HCT116 (cell line): ENCODE results near the gene HTR7. TPM values are rescaled to one million over a fixed set of nuclear protein-coding genes. Genes with fewer than 3 reads are reported as not detected.
"Not testable (repeated sequence)": the region's sequence is repeated elsewhere in the genome, so short reads cannot be mapped to it uniquely, and the experiment has no call there.

Source experiments
- ATAC-seq: fragments of 200-7000 bp; cut with Tn5 transposase; 2 replicates; pipeline ENCODE4 v1.9.1; 2020; ENCODE audit warnings: mild to moderate bottlenecking, moderate library complexity
- BruUV-seq: library from RNA; stranded (reverse); fragments of 400-500 nt; replicated peaks from 2 replicates; lab custom pipeline; 2021; lab: Mats Ljungman, UMichigan
- CTCF ChIA-PET: fragments of 300-600 bp; sonication (Branson Sonifier 250); formaldehyde crosslinking; loops from one replicate; lab custom pipeline; 2021; ENCODE audit warnings: antibody characterized with exemption; lab: Charles Lee
- POLR2A ChIA-PET: fragments of 300-600, 350-600 bp; sonication (Branson Sonifier 250); formaldehyde crosslinking; loops from one replicate; lab custom pipeline; 2021; ENCODE audit warnings: antibody characterized with exemption; lab: Charles Lee
- RAD21 ChIA-PET, 2 experiments: fragments of 300-600 bp; sonication (Branson Sonifier 250); formaldehyde crosslinking; loops; one replicate each; lab custom pipeline; 2023; ENCODE audit warnings: low total read pairs in 2 of 2; ENCODE audit not compliant: uncharacterized antibody in 2 of 2, unreplicated experiment in 2 of 2, low non-redundant PET in 1 of 2; lab: Charles Lee
- DNase-seq: peaks from one replicate; pipeline ENCODE4 v3.0.0-alpha.2; 2010; ENCODE audit warnings: low read depth, low spot score
- H2AFZ ChIP-seq: fragments of 200-600 bp; shearing (Covaris generic), sonication (generic); 2 replicates; pipeline ENCODE4 v1.6.1; 2017; ENCODE audit warnings: low read depth, mixed run types, mixed read lengths, antibody characterized with exemption, low read length; ENCODE audit not compliant: poor library complexity, severe bottlenecking
- H3K27ac ChIP-seq: 2 replicates; pipeline ENCODE4 v1.5.1; 2012; ENCODE audit warnings: low read depth, low read length
- H3K27me3 ChIP-seq: fragments of 200-600 bp; sonication (generic); 2 replicates; pipeline ENCODE4 v1.6.1; 2016; ENCODE audit warnings: mixed run types, low read length, mixed read lengths; ENCODE audit not compliant: insufficient read depth
- H3K36me3 ChIP-seq, 2 experiments: fragments of 200-500 bp in 1 of 2; fragments of 200-600 bp in 1 of 2; sonication (Bioruptor generic) in 1 of 2; sonication (generic) in 1 of 2; 2 replicates each; pipeline versions ENCODE4 v1.5.1 to v1.6.1; 2014 to 2016; ENCODE audit warnings: low read length in 2 of 2, inconsistent platforms in 1 of 2, mixed read lengths in 1 of 2, mixed run types in 1 of 2; ENCODE audit not compliant: insufficient read depth in 2 of 2, control insufficient read depth in 1 of 2
- H3K4me1 ChIP-seq, 2 experiments: fragments of 200-600 bp in 1 of 2; sonication (generic) in 1 of 2; 2 replicates each; pipeline versions ENCODE4 v1.5.1 to v1.6.1; 2012 to 2017; ENCODE audit warnings: low read length in 2 of 2, inconsistent platforms in 1 of 2, mild to moderate bottlenecking in 1 of 2, mixed read lengths in 1 of 2, mixed run types in 1 of 2, moderate library complexity in 1 of 2; ENCODE audit not compliant: insufficient read depth in 2 of 2, control insufficient read depth in 1 of 2
- H3K4me2 ChIP-seq: fragments of 200-600 bp; sonication (generic); 2 replicates; pipeline ENCODE4 v1.6.1; 2017; ENCODE audit warnings: mixed run types, low read length, mixed read lengths
- H3K4me3 ChIP-seq, 2 experiments: fragments of 200-600 bp in 1 of 2; sonication (generic) in 1 of 2; replicated peaks in 1 of 2; 2 replicates each; pipeline ENCODE4 v1.5.1; 2011 to 2016; ENCODE audit warnings: low read length in 2 of 2, control low read depth in 1 of 2, low read depth in 1 of 2, mild to moderate bottlenecking in 1 of 2, mixed read lengths in 1 of 2, mixed run types in 1 of 2
- H3K79me2 ChIP-seq: fragments of 200-600 bp; sonication (generic); 2 replicates; pipeline ENCODE4 v1.6.1; 2017; ENCODE audit warnings: mild to moderate bottlenecking, mixed run types, low read length, moderate library complexity, mixed read lengths; ENCODE audit not compliant: insufficient read depth
- H3K9ac ChIP-seq: fragments of 200-600 bp; sonication (generic); 2 replicates; pipeline ENCODE4 v1.6.1; 2016; ENCODE audit warnings: low read length, mixed read lengths
- H3K9me2 ChIP-seq: fragments of 200-600 bp; sonication (generic), shearing (Covaris generic); 2 replicates; pipeline ENCODE4 v1.6.1; 2017; ENCODE audit warnings: mixed run types, mild to moderate bottlenecking, moderate library complexity; ENCODE audit not compliant: insufficient read depth
- H3K9me3 ChIP-seq, 2 experiments: fragments of 200-500 bp in 1 of 2; fragments of 200-600 bp in 1 of 2; sonication (Bioruptor generic) in 1 of 2; sonication (generic) in 1 of 2; 2 replicates each; pipeline ENCODE4 v1.6.1; 2014 to 2017; ENCODE audit warnings: low read length in 2 of 2, mixed read lengths in 2 of 2, inconsistent platforms in 1 of 2, low read depth in 1 of 2, mild to moderate bottlenecking in 1 of 2, mixed run types in 1 of 2, moderate library complexity in 1 of 2; ENCODE audit not compliant: control insufficient read depth in 1 of 2, insufficient read depth in 1 of 2
- H4K20me1 ChIP-seq: fragments of 200-600 bp; sonication (generic), shearing (Covaris generic); 2 replicates; pipeline ENCODE4 v1.6.1; 2017; ENCODE audit warnings: mixed run types, mild to moderate bottlenecking, moderate library complexity; ENCODE audit not compliant: insufficient read depth
- CTCF ChIP-seq, 3 experiments: fragments of 200-600 bp in 1 of 3; sonication (generic) in 1 of 3; IDR thresholded peaks in 2 of 3; conservative IDR thresholded peaks in 1 of 3; 2 replicates each; pipeline ENCODE4 v1.5.1; 2012 to 2017; ENCODE audit warnings: low read depth in 2 of 3, low read length in 2 of 3, antibody characterized with exemption in 1 of 3, borderline replicate concordance in 1 of 3, control low read depth in 1 of 3, mild to moderate bottlenecking in 1 of 3, mixed read lengths in 1 of 3, mixed run types in 1 of 3, moderate library complexity in 1 of 3; ENCODE audit not compliant: insufficient read depth in 1 of 3
- EGR1 ChIP-seq: IDR thresholded peaks from 2 replicates; pipeline ENCODE4 v1.6.1; 2012; ENCODE audit warnings: low read depth
- EZH2phosphoT487 ChIP-seq: fragments of 200-600 bp; IDR thresholded peaks from 2 replicates; pipeline ENCODE4 v1.6.1; 2018; ENCODE audit warnings: antibody characterized with exemption, borderline replicate concordance
- FOSL1 ChIP-seq: IDR thresholded peaks from 2 replicates; pipeline ENCODE4 v1.6.1; 2012; ENCODE audit warnings: low read depth
- RAD21 ChIP-seq: IDR thresholded peaks from 2 replicates; pipeline ENCODE4 v1.6.1; 2012; ENCODE audit warnings: low read depth, mild to moderate bottlenecking
- SP1 ChIP-seq: IDR thresholded peaks from 2 replicates; pipeline ENCODE4 v1.6.1; 2012; ENCODE audit warnings: low read depth
- TCF7L2 ChIP-seq: IDR thresholded peaks from 2 replicates; pipeline ENCODE4 v1.7.0; 2011; ENCODE audit warnings: borderline replicate concordance, inconsistent platforms; ENCODE audit not compliant: insufficient read depth, insufficient read length; ENCODE audit errors: extremely low read depth
- ZBTB33 ChIP-seq: IDR thresholded peaks from 2 replicates; pipeline ENCODE4 v1.6.1; 2011; ENCODE audit warnings: mild to moderate bottlenecking, low read length, moderate library complexity; ENCODE audit not compliant: insufficient replicate concordance; ENCODE audit errors: extremely low read depth
- intact Hi-C: fragments of 100-400 bp; cut with micrococcal nuclease; formaldehyde crosslinking; loops from 2 replicates; pipeline ENCODE4 v1.10.0; 2022
- total RNA-seq: library from RNA; stranded (reverse); gene quantifications from one replicate; pipeline ENCODE4 v1.2.1, GENCODE V29; 2021; ENCODE audit not compliant: unreplicated experiment

HTR7 gene
- total RNA-seq, 1 experiment from 2014 or later = 32.2 TPM

- DNase-seq, ATAC-seq, H3K4me3 ChIP-seq, H3K79me2 ChIP-seq, H4K20me1 ChIP-seq, RAD21 ChIA-PET, H3K9me3 ChIP-seq, H3K4me1 ChIP-seq, H3K9me2 ChIP-seq: not testable (repeated sequence)
- ChIA-PET POLR2A (interaction anchor here (1.0 kb wide), 1 partner anchor 12 kb away, joined by 3 read pairs; no protein-coding TSS in a partner anchor), CTCF (interaction anchor here (0.6 to 1.8 kb wide), 12 partner anchors 8 to 865 kb away, joined by 3 to 8 read pairs (median 4); partner anchors contain the start of gene RPP30)
- TF ChIP-seq RAD21 (peak; percentile 64), CTCF (IDR thresholded peaks at IDR 0.05 in 2 of 3, conservative IDR thresholded peaks at IDR 0.05 in 1 of 3; ENCODE audit: borderline replicate concordance in 1 of 3, insufficient read depth in 1 of 3, low read depth in 2 of 3, low read length in 2 of 3) (peak; percentile 49 to 64 (median 49); a peak in 5 of 6 replicates)
- TF ChIP-seq, all 23 proteins: peak for 2; not testable (repeated sequence) for 21
- intact Hi-C loops = loop anchor here (2.0 to 10.0 kb wide), 3 partner anchors 371 to 1035 kb away; no protein-coding TSS in a partner anchor
- not testable (repeated sequence) for H3K4me2 ChIP-seq, H3K27ac ChIP-seq, H3K27me3 ChIP-seq, H3K9ac ChIP-seq, H2AFZ ChIP-seq, BruUV-seq
- peaks cover 37 to 47% of the 10 kb centered on the region in 2 experiments for H3K36me3 ChIP-seq
Observed at GRCh38 chr10:90880059-90880719, 22.4 kb upstream of the HTR7 start.

GRCh38 chr10:90879062-90879461 lies 21.2 kb upstream of the HTR7 start:
- Histone ChIP-seq H3K9me3 (no peaks in the 10 kb centered on the region), H4K20me1 (no peaks in the 10 kb centered on the region; the same call in 1 of the 2 replicates), H3K9ac (no peak overlapping the region), H3K9me2 (no peaks in the 10 kb centered on the region), H2AFZ (no peak overlapping the region), H3K79me2 (peaks cover 14% of the 10 kb centered on the region), H3K4me2 (no peak overlapping the region), H3K4me1 (no peaks in the 10 kb centered on the region), H3K36me3 (peaks cover 33 to 46% of the 10 kb centered on the region in 2 experiments), H3K27me3 (no peaks in the 10 kb centered on the region), H3K27ac (no peak overlapping the region), H3K4me3 (no peak overlapping the region)
- ChIA-PET RAD21 (interaction anchor here in 1 of 2 experiments (1.2 kb wide), 1 partner anchor 417 kb away, joined by 3 read pairs; no protein-coding TSS in a partner anchor), CTCF (interaction anchor here (1.2 to 1.8 kb wide), 5 partner anchors 13 to 418 kb away, joined by 3 to 8 read pairs (median 6); no protein-coding TSS in a partner anchor), POLR2A (no interaction called here)
- ATAC-seq (no peak), DNase-seq (no peak)
- no TSS peak for BruUV-seq
- TF ChIP-seq EGR1 (no peak), FOSL1 (no peak), TCF7L2 (no peak), EZH2phosphoT487 (no peak), SP1 (no peak), ZBTB33 (no peak), RAD21 (no peak)
- intact Hi-C loops = no loop called here
